Ovary (tissue), 9 donors: ENCODE data around the gene VPS29. TPM values are rescaled to one million over a fixed set of nuclear protein-coding genes. Genes with fewer than 3 reads are reported as not detected.

Experiments
- DNase-seq, 5 donors: peaks; one replicate each; pipeline ENCODE4 v3.0.0-alpha.2; 2019 to 2020
- H3K27ac ChIP-seq, 2 donors: fragments of 200-600 bp; one replicate each; pipeline versions ENCODE4 v1.5.1 to v1.8.0; 2019 to 2022
- H3K27me3 ChIP-seq: fragments of 200-600 bp; one replicate; pipeline ENCODE4 v1.8.0; 2022
- H3K36me3 ChIP-seq: fragments of 200-600 bp; sonication (generic); one replicate; pipeline ENCODE4 v1.5.1; 2019
- H3K4me1 ChIP-seq: one replicate; pipeline ENCODE4 v1.8.1; 2013; ENCODE audit warnings: mild to moderate bottlenecking, moderate library complexity; ENCODE audit not compliant: insufficient read depth
- H3K4me3 ChIP-seq: fragments of 200-600 bp; sonication (generic); one replicate; pipeline ENCODE4 v1.5.1; 2017
- H3K9me3 ChIP-seq, 2 donors: fragments of 200-600 bp in 1 of 2; sonication (generic) in 1 of 2; one replicate each; pipeline versions ENCODE4 v1.5.1 to v1.8.1; 2013 to 2019; ENCODE audit warnings: mild to moderate bottlenecking in 1 of 2, moderate library complexity in 1 of 2
- CTCF ChIP-seq, 3 donors: fragments of 450-650 bp in 2 of 3; fragments of 200-600 bp in 1 of 3; IDR thresholded peaks; one replicate each; pipeline versions ENCODE4 v1.5.1 to v1.8.0; 2016 to 2022; ENCODE audit warnings: antibody characterized with exemption in 3 of 3, mild to moderate bottlenecking in 1 of 3
- EP300 ChIP-seq: sonication (generic); formaldehyde crosslinking; IDR thresholded peaks from one replicate; pipeline ENCODE4 v1.6.1; 2017; ENCODE audit warnings: antibody characterized with exemption
- POLR2A ChIP-seq: fragments of 450-650 bp; IDR thresholded peaks from one replicate; pipeline ENCODE4 v1.6.1; 2017; ENCODE audit warnings: antibody characterized with exemption, mild to moderate bottlenecking, moderate library complexity
- WGBS, 3 donors: extraction: QIAGEN DNeasy Blood & Tissue Kit in 1 of 3; methylation state at CpG; one replicate each; pipeline versions ENCODE4 v1.1.5 to v1.1.7; 2013 to 2017; 5-methylcytosine and 5-hydroxymethylcytosine counted together
- intact Hi-C, 4 donors: fragments of 100-400 bp; cut with DNase I; formaldehyde crosslinking; loops; one replicate each; pipeline versions ENCODE4 v1.11.0 to v1.15.1; 2022 to 2023
- polyA plus RNA-seq, 2 donors: library from polyadenylated mRNA; stranded (reverse); fragments of 200-250 nt in 1 of 2; fragments of 350-450 nt in 1 of 2; fragmentation: Illumina TruSeq in 1 of 2; extraction: RNeasy Lipid Tissue Mini Kit (QIAGEN cat#74804) in 1 of 2; gene quantifications; one replicate each; pipeline ENCODE4 v1.2.3, GENCODE V29; 2013 to 2014
- total RNA-seq, 7 donors: library from RNA; depleted of rRNA in 2 of 7; stranded (reverse); fragments of >200 nt in 2 of 7; fragmentation: NEBNext Ultra II Directional in 3 of 7; extraction: Animal tissue kit (Norgen Biotek cat#: 25700) in 3 of 7; gene quantifications; one replicate each; pipeline versions ENCODE4 v1.1.0 to v1.2.4, GENCODE V29; 2016 to 2023
- donor health status: DM: no; HTN: no; CAD: no; lungs with moderate emphysema.
- donor health status: DM: no; HTN: no; CAD: no.
- donor health status: Bipolar disorder and iron deficiency.
- donor health status: DM: yes; HTN: yes; CAD: no.
- donor health status: DM: no; HTN: no; CAD: no.
- donor health status: DM: yes; HTN: yes; CAD: no.

VPS29 gene
- total and polyA plus RNA-seq, 9 donors: 51.3 to 134 (median 82.8) TPM

- WGBS, 3 donors: 88 to 92% (median 91%) methylated on average over 3 of the region's 3 CpGs
- Histone ChIP-seq H3K9me3 (no peaks in the 10 kb centered on the region), H3K27ac (no peak overlapping the region), H3K4me1 (no peaks in the 10 kb centered on the region), H3K27me3 (no peaks in the 10 kb centered on the region), H3K36me3 (no peaks in the 10 kb centered on the region), H3K4me3 (no peak overlapping the region)
- no peak for DNase-seq
- intact Hi-C loops: no loop called here
- TF ChIP-seq EP300 (no peak), POLR2A (no peak), CTCF (IDR thresholded peaks at IDR 0.05) (no peak)
Measured at GRCh38 chr12:110516995-110517394, 15.1 kb upstream of the VPS29 start.

GRCh38 chr12:110514363-110514762 lies 12.5 kb upstream of the VPS29 start:
- TF ChIP-seq CTCF (IDR thresholded peaks at IDR 0.05): no peak
- TF ChIP-seq POLR2A: no peak
- TF ChIP-seq EP300: no peak
- Histone ChIP-seq H3K36me3 (no peaks in the 10 kb centered on the region), H3K9me3 (no peaks in the 10 kb centered on the region), H3K27ac (no peak overlapping the region), H3K27me3 (no peaks in the 10 kb centered on the region), H3K4me1 (no peaks in the 10 kb centered on the region), H3K4me3 (no peak overlapping the region)
- WGBS, 3 donors: 38 to 58% (median 43%) methylated on average over 1 of the region's 1 CpG
- intact Hi-C loops: loop anchor here in 2 of 4 donors (2.0 to 5.0 kb wide), 2 partner anchors 83 to 86 kb away; no protein-coding TSS in a partner anchor
- no peak for DNase-seq

GRCh38 chr12:110513842-110514241 lies 11.9 kb upstream of the VPS29 start:
- Histone ChIP-seq H3K9me3 (no peaks in the 10 kb centered on the region), H3K27ac (no peak overlapping the region), H3K36me3 (no peaks in the 10 kb centered on the region), H3K4me1 (no peaks in the 10 kb centered on the region), H3K4me3 (no peak overlapping the region), H3K27me3 (no peaks in the 10 kb centered on the region)
- no peak for TF ChIP-seq POLR2A
- TF ChIP-seq CTCF (IDR thresholded peaks at IDR 0.05): no peak
- no peak for TF ChIP-seq EP300
- intact Hi-C loops: loop anchor here in 3 of 4 donors (2.0 to 5.0 kb wide), 3 partner anchors 83 to 89 kb away; no protein-coding TSS in a partner anchor
- WGBS, 3 donors: 64 to 72% (median 71%) methylated on average over 6 of the region's 6 CpGs
- no peak for DNase-seq

GRCh38 chr12:110508071-110508586 lies 6.2 kb upstream of the VPS29 start:
- intact Hi-C loops: no loop called here
- 86 to 92% (median 91%) methylated on average over 4 of the region's 4 CpGs for WGBS, 3 donors

More at GRCh38 chr12:110508071-110508586, 6.2 kb upstream of the VPS29 start:
- Histone ChIP-seq H3K27ac (no peak overlapping the region), H3K9me3 (no peaks in the 10 kb centered on the region), H3K4me1 (no peaks in the 10 kb centered on the region), H3K27me3 (no peaks in the 10 kb centered on the region), H3K4me3 (no peak overlapping the region), H3K36me3 (no peaks in the 10 kb centered on the region)
- no peak for DNase-seq
- TF ChIP-seq EP300 (no peak), CTCF (IDR thresholded peaks at IDR 0.05) (no peak), POLR2A (no peak)
